Measurements from ENCODE around the gene DGKD.

GRCh38 chr2:233404222-233404621 lies 49.9 kb downstream of the DGKD start:
- TF ChIP-seq CTCF (IDR thresholded peaks at IDR 0.05) (no peak; the same call in 1 of the 2 replicates), USF2 (CRISPR knock-in tag; IDR thresholded peaks at IDR 0.05) (no peak)
